ENCODE data around the gene SLC25A47. TPM values are rescaled to one million over a fixed set of nuclear protein-coding genes. Genes with fewer than 3 reads are reported as not detected.

SLC25A47 gene
- total and polyA plus RNA-seq, 2 donors (not counting 1 experiment from before 2014, with no cell fraction given) = not detected

GRCh38 chr14:100294963-100295330, 28.2 kb upstream of the SLC25A47 start:
- H3K4me3 Mint-ChIP-seq = no peak overlapping the region
- H3K4me3 ChIP-seq (ENCODE audit: control extremely low read depth in 1 of 5, extremely low read depth in 1 of 5, insufficient read depth in 1 of 5, low read depth in 2 of 5, low read length in 4 of 5) = no peak overlapping the region
- DNase-seq (no peak), ATAC-seq (ENCODE audit: low read depth) (no peak)
- CTCF ChIA-PET = interaction anchor here (2.0 to 5.5 kb wide), 2 partner anchors 11 to 23 kb away, joined by 7 to 51 read pairs; no protein-coding TSS in a partner anchor
- no peak overlapping the region for H3K9ac ChIP-seq (ENCODE audit: low read length)
- no peaks in the 10 kb centered on the region for H3K27me3 Mint-ChIP-seq
- peaks cover 35 to 57% of the 10 kb centered on the region in 2 donors for H3K4me1 ChIP-seq (ENCODE audit: control insufficient read depth in 2 of 2, insufficient read depth in 2 of 2, low read length in 2 of 2)
- no peaks in the 10 kb centered on the region for H3K9me3 ChIP-seq (ENCODE audit: control extremely low read depth in 1 of 3, control insufficient read depth in 2 of 3, insufficient read depth in 1 of 3, low read length in 2 of 3)
- H3K9me3 Mint-ChIP-seq (ENCODE audit: insufficient read depth) = no peaks in the 10 kb centered on the region
- peaks cover 3% of the 10 kb centered on the region for H3K79me2 ChIP-seq (ENCODE audit: control insufficient read depth, insufficient read depth, low read length)
- no peaks in the 10 kb centered on the region for H3K36me3 ChIP-seq (replicated peaks in 1 of 2; ENCODE audit: control extremely low read depth in 1 of 2, control insufficient read depth in 1 of 2, extremely low read depth in 1 of 2, insufficient read depth in 2 of 2, low read length in 1 of 2)
- H3K4me1 Mint-ChIP-seq = peaks cover 58% of the 10 kb centered on the region
- no peak overlapping the region for H3K27ac ChIP-seq (ENCODE audit: low read length in 2 of 2)
- intact Hi-C loops (cut with micrococcal nuclease) = no loop called here
- no peaks in the 10 kb centered on the region for H4K20me1 ChIP-seq (ENCODE audit: control insufficient read depth, insufficient read depth, low read length, poor library complexity, severe bottlenecking)
- WGBS (ENCODE audit: insufficient coverage) = 100% methylated on average over 2 of the region's 2 CpGs
- POLR2A ChIA-PET = no interaction called here
- H3K27me3 ChIP-seq (replicated peaks in 1 of 4; ENCODE audit: control extremely low read depth in 1 of 4, control insufficient read depth in 3 of 4, insufficient read depth in 4 of 4, low read length in 3 of 4) = no peaks in the 10 kb centered on the region
- H2AFZ ChIP-seq (ENCODE audit: insufficient read depth, low read depth, low read length, poor library complexity, severe bottlenecking) = no peak overlapping the region
- peak overlapping the region; percentile 37 for H3K27ac Mint-ChIP-seq
- no peak for TF ChIP-seq EZH2 (IDR thresholded peaks at IDR 0.05; ENCODE audit: borderline replicate concordance, insufficient read depth, low read depth, low read length, poor library complexity, severe bottlenecking)
- TF ChIP-seq, protein P1, sequence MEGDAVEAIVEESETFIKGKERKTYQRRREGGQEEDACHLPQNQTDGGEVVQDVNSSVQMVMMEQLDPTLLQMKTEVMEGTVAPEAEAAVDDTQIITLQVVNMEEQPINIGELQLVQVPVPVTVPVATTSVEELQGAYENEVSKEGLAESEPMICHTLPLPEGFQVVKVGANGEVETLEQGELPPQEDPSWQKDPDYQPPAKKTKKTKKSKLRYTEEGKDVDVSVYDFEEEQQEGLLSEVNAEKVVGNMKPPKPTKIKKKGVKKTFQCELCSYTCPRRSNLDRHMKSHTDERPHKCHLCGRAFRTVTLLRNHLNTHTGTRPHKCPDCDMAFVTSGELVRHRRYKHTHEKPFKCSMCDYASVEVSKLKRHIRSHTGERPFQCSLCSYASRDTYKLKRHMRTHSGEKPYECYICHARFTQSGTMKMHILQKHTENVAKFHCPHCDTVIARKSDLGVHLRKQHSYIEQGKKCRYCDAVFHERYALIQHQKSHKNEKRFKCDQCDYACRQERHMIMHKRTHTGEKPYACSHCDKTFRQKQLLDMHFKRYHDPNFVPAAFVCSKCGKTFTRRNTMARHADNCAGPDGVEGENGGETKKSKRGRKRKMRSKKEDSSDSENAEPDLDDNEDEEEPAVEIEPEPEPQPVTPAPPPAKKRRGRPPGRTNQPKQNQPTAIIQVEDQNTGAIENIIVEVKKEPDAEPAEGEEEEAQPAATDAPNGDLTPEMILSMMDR (IDR thresholded peaks at IDR 0.05) = no peak
- no peak overlapping the region for H3K4me2 ChIP-seq (replicated peaks; ENCODE audit: low read depth, low read length, poor library complexity, severe bottlenecking)

GRCh38 chr14:100295376-100296105, 27.6 kb upstream of the SLC25A47 start:
- H3K9ac ChIP-seq (ENCODE audit: low read length) = no peak overlapping the region
- H4K20me1 ChIP-seq (ENCODE audit: control insufficient read depth, insufficient read depth, low read length, poor library complexity, severe bottlenecking) = no peaks in the 10 kb centered on the region
- POLR2A ChIA-PET = no interaction called here
- Mint-ChIP-seq H3K9me3 (ENCODE audit: insufficient read depth) (no peaks in the 10 kb centered on the region), H3K4me1 (peaks cover 57% of the 10 kb centered on the region), H3K4me3 (no peak overlapping the region), H3K27me3 (no peaks in the 10 kb centered on the region), H3K27ac (peak overlapping the region; percentile 89)
- H3K4me2 ChIP-seq (replicated peaks; ENCODE audit: low read depth, low read length, poor library complexity, severe bottlenecking) = peak overlapping the region; percentile 11
- intact Hi-C loops (cut with micrococcal nuclease) = no loop called here
- 95% methylated on average over 11 of the region's 16 CpGs for WGBS (ENCODE audit: insufficient coverage)
- no peak overlapping the region for H3K27ac ChIP-seq (ENCODE audit: low read length in 2 of 2)
- DNase-seq (no peak), ATAC-seq (ENCODE audit: low read depth) (no peak)
- CTCF ChIA-PET = interaction anchor here (0.9 to 5.5 kb wide), 3 partner anchors 12 to 82 kb away, joined by 3 to 51 read pairs (median 14); no protein-coding TSS in a partner anchor
- H3K27me3 ChIP-seq (replicated peaks in 1 of 4; ENCODE audit: control extremely low read depth in 1 of 4, control insufficient read depth in 3 of 4, insufficient read depth in 4 of 4, low read length in 3 of 4) = no peaks in the 10 kb centered on the region
- peaks cover 3% of the 10 kb centered on the region for H3K79me2 ChIP-seq (ENCODE audit: control insufficient read depth, insufficient read depth, low read length)
- H2AFZ ChIP-seq (ENCODE audit: insufficient read depth, low read depth, low read length, poor library complexity, severe bottlenecking) = no peak overlapping the region
- no peak for TF ChIP-seq EZH2 (IDR thresholded peaks at IDR 0.05; ENCODE audit: borderline replicate concordance, insufficient read depth, low read depth, low read length, poor library complexity, severe bottlenecking)
- TF ChIP-seq, protein P1 (IDR thresholded peaks at IDR 0.05) = no peak
- no peak overlapping the region for H3K4me3 ChIP-seq (ENCODE audit: control extremely low read depth in 1 of 5, extremely low read depth in 1 of 5, insufficient read depth in 1 of 5, low read depth in 2 of 5, low read length in 4 of 5)
- H3K36me3 ChIP-seq (replicated peaks in 1 of 2; ENCODE audit: control extremely low read depth in 1 of 2, control insufficient read depth in 1 of 2, extremely low read depth in 1 of 2, insufficient read depth in 2 of 2, low read length in 1 of 2) = no peaks in the 10 kb centered on the region
- H3K4me1 ChIP-seq (ENCODE audit: control insufficient read depth in 2 of 2, insufficient read depth in 2 of 2, low read length in 2 of 2) = peaks cover 35 to 57% of the 10 kb centered on the region in 2 donors
- no peaks in the 10 kb centered on the region for H3K9me3 ChIP-seq (ENCODE audit: control extremely low read depth in 1 of 3, control insufficient read depth in 2 of 3, insufficient read depth in 1 of 3, low read length in 2 of 3)

Data from B cell (primary cell).